HepG2 (cell line): ENCODE measurements around the gene TNFRSF6B. TPM values are rescaled to one million over a fixed set of nuclear protein-coding genes. Genes with fewer than 3 reads are reported as not detected.
A peak's percentile ranks its signal among the peaks of the same experiment; 100 is the strongest.

ENCODE experiments used
- AHR ChIP-seq: IDR thresholded peaks from 2 replicates; pipeline ENCODE4 v1.6.1; 2018; ENCODE audit warnings: missing genetic modification reagents, missing compliant biosample characterization
- ARID3A ChIP-seq: IDR thresholded peaks from 2 replicates; pipeline ENCODE4 v1.6.1; 2012; ENCODE audit warnings: low read depth, low read length, improper control_type of control experiment
- ATAD3A ChIP-seq: sonication (generic); formaldehyde crosslinking; IDR thresholded peaks from 2 replicates; pipeline ENCODE4 v1.4.0; 2020; ENCODE audit warnings: missing genetic modification reagents
- CC2D1A ChIP-seq: sonication (generic); formaldehyde crosslinking; IDR thresholded peaks from 2 replicates; pipeline ENCODE4 v1.8.1; 2023; ENCODE audit warnings: mild to moderate bottlenecking, missing genetic modification reagents
- CEBPG ChIP-seq: IDR thresholded peaks from 2 replicates; pipeline ENCODE4 v1.6.1; 2016
- DMAP1 ChIP-seq: IDR thresholded peaks from 2 replicates; pipeline ENCODE4 v1.6.1; 2016
- FIP1L1 ChIP-seq: fragments of 200-400 bp; formaldehyde crosslinking; IDR thresholded peaks from 2 replicates; pipeline ENCODE4 v1.6.1; 2018; ENCODE audit warnings: low read depth, mild to moderate bottlenecking, low read length, moderate library complexity, borderline replicate concordance; ENCODE audit not compliant: insufficient read depth
- FLYWCH1 ChIP-seq: sonication (generic); formaldehyde crosslinking; IDR thresholded peaks from 2 replicates; pipeline ENCODE4 v1.8.1; 2023; ENCODE audit warnings: mild to moderate bottlenecking, missing genetic modification reagents
- HNF4A ChIP-seq: sonication (generic); formaldehyde crosslinking; IDR thresholded peaks from 2 replicates; pipeline ENCODE4 v1.4.0; 2020; ENCODE audit warnings: missing genetic modification reagents
- HOXA9 ChIP-seq: sonication (generic); formaldehyde crosslinking; IDR thresholded peaks from 2 replicates; pipeline ENCODE4 v1.8.1; 2022; ENCODE audit warnings: missing genetic modification reagents, mild to moderate bottlenecking, moderate library complexity, borderline replicate concordance
- MAZ ChIP-seq, 2 experiments: sonication (generic) in 1 of 2; formaldehyde crosslinking in 1 of 2; IDR thresholded peaks; 2 replicates each; pipeline versions ENCODE4 v1.5.0 to v1.6.1; 2012 to 2020; ENCODE audit warnings: low read depth in 2 of 2, mild to moderate bottlenecking in 2 of 2, borderline replicate concordance in 1 of 2, improper control_type of control experiment in 1 of 2, low read length in 1 of 2, missing genetic modification reagents in 1 of 2, moderate library complexity in 1 of 2
- MTF1 ChIP-seq: sonication (generic); formaldehyde crosslinking; IDR thresholded peaks from 2 replicates; pipeline ENCODE4 v1.5.0; 2020; ENCODE audit warnings: missing genetic modification reagents
- NBN ChIP-seq: fragments of 450-650 bp; conservative IDR thresholded peaks from 2 replicates; pipeline ENCODE4 v1.6.1; 2017
- SP140L ChIP-seq: sonication (generic); formaldehyde crosslinking; IDR thresholded peaks from 2 replicates; pipeline ENCODE4 v1.4.0; 2020; ENCODE audit warnings: missing genetic modification reagents, borderline replicate concordance
- SUZ12 ChIP-seq: fragments of 150-350 bp; IDR thresholded peaks from 2 replicates; pipeline ENCODE4 v1.6.1; 2014; ENCODE audit warnings: low read depth, low read length
- ZBTB1 ChIP-seq: sonication (generic); formaldehyde crosslinking; IDR thresholded peaks from 2 replicates; pipeline ENCODE4 v1.4.0; 2020; ENCODE audit warnings: missing genetic modification reagents, borderline replicate concordance
- ZBTB7A ChIP-seq: sonication (generic); formaldehyde crosslinking; IDR thresholded peaks from 2 replicates; pipeline ENCODE4 v1.8.0; 2022; ENCODE audit warnings: mild to moderate bottlenecking, missing genetic modification reagents
- ZNF12 ChIP-seq: sonication (generic); formaldehyde crosslinking; IDR thresholded peaks from 2 replicates; pipeline ENCODE4 v1.5.0; 2020; ENCODE audit warnings: missing genetic modification reagents
- ZNF264 ChIP-seq: sonication (generic); formaldehyde crosslinking; IDR thresholded peaks from 2 replicates; pipeline ENCODE4 v1.4.0; 2020; ENCODE audit warnings: missing genetic modification reagents
- ZNF335 ChIP-seq: sonication (generic); formaldehyde crosslinking; IDR thresholded peaks from 2 replicates; pipeline ENCODE4 v1.4.0; 2020; ENCODE audit warnings: missing genetic modification reagents
- polyA plus RNA-seq, 8 experiments: library from polyadenylated mRNA; depleted of rRNA in 3 of 8; stranded (reverse) in 7 of 8; unstranded in 1 of 8; fragments of >200 nt; fragmentation: Illumina TruSeq in 4 of 8; extraction: Trizol in 4 of 8; gene quantifications; 2 replicates each; pipeline versions ENCODE4 v1.2.1 to v1.2.3, GENCODE V29; 2011 to 2016; ENCODE audit warnings: low read depth in 4 of 8, missing spikeins in 1 of 8, mixed read lengths in 1 of 8; ENCODE audit not compliant: insufficient read depth in 1 of 8
- total RNA-seq, 5 experiments: library from RNA; depleted of rRNA; stranded (reverse); fragments of >200 nt; fragmentation: Illumina TruSeq; extraction: Trizol; gene quantifications; 2 replicates each; pipeline ENCODE4 v1.2.3, GENCODE V29; 2016; ENCODE audit warnings: low read depth in 1 of 5
- TF ChIP-seq, protein P1 (sequence below): IDR thresholded peaks from 2 replicates; pipeline ENCODE4 v1.6.1; 2016; ENCODE audit warnings: low read depth, missing genetic modification reagents, missing compliant biosample characterization
- TF ChIP-seq, protein P2 (sequence below): IDR thresholded peaks from 2 replicates; pipeline ENCODE4 v1.6.1; 2016; ENCODE audit warnings: missing compliant biosample characterization, missing genetic modification reagents, borderline replicate concordance

The TNFRSF6B gene
- total and polyA plus RNA-seq, 2 of the 13 experiments (the other 11 are each of a cell fraction or from before 2014, with no cell fraction given), result 0.24 TPM; not detected in 1

DNA sequence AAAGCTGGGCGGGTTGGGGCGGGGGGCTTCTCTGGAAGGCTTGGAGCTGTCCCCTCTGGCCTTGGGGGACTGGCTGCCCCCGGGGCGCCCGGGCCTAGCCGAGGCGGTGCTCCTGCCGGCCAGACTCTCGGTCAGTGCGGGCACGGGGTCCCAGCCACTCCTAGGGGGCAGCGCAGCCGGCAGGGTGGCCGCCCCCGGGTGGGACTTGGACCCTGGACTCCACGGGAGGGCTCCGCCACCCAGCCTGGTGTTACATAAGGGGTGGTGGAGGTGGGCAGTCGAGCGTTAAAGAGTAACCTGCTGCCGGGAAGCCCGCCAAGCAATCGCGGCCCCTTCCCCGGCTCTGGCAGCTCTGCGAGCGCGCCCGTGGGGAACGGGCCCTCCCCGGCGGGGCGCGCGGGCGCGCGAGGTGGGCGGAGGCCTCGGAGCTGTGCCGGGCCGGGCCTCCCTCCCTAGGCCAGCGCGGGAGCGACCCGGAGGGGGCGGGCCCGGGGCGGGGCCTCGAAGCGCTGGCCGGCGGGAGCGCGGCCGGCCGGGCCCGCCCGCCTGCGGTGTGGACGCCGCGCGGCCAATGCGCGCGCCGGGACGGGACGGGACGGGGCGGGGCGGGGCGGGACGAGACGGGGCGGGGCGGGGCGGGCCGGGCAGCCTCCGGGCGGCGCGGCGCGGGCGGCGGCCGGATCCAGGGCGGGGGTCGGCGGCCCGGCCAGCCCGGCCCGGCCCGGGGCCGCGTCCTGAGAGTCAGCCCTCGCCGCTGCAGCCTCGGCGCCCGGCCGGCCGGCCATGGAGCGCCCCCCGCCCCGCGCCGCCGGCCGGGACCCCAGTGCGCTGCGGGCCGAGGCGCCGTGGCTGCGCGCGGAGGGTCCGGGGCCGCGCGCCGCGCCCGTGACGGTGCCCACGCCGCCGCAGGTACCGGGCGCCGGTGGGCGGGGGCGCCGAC is 42.9 kb downstream of the TNFRSF6B start, which contains the start of gene SLC2A4RG (continued):
- TF ChIP-seq ARID3A, result no peak
- peak; percentile 78 for TF ChIP-seq CEBPG (CRISPR knock-in tag)
- TF ChIP-seq ATAD3A (CRISPR knock-in tag), result no peak
- no peak for TF ChIP-seq FIP1L1
- TF ChIP-seq MAZ (IDR thresholded peaks at IDR 0.05; ENCODE audit: borderline replicate concordance, low read depth, low read length), result peak; percentile 93
- TF ChIP-seq MAZ (CRISPR knock-in tag; IDR thresholded peaks at IDR 0.05; ENCODE audit: low read depth), result peak; percentile 97
- peak; percentile 37; the same call in 1 of the 2 replicates for TF ChIP-seq ZNF335 (CRISPR knock-in tag)
- peak; percentile 58; the same call in 1 of the 2 replicates for TF ChIP-seq FLYWCH1 (CRISPR knock-in tag)
- TF ChIP-seq, protein P1, sequence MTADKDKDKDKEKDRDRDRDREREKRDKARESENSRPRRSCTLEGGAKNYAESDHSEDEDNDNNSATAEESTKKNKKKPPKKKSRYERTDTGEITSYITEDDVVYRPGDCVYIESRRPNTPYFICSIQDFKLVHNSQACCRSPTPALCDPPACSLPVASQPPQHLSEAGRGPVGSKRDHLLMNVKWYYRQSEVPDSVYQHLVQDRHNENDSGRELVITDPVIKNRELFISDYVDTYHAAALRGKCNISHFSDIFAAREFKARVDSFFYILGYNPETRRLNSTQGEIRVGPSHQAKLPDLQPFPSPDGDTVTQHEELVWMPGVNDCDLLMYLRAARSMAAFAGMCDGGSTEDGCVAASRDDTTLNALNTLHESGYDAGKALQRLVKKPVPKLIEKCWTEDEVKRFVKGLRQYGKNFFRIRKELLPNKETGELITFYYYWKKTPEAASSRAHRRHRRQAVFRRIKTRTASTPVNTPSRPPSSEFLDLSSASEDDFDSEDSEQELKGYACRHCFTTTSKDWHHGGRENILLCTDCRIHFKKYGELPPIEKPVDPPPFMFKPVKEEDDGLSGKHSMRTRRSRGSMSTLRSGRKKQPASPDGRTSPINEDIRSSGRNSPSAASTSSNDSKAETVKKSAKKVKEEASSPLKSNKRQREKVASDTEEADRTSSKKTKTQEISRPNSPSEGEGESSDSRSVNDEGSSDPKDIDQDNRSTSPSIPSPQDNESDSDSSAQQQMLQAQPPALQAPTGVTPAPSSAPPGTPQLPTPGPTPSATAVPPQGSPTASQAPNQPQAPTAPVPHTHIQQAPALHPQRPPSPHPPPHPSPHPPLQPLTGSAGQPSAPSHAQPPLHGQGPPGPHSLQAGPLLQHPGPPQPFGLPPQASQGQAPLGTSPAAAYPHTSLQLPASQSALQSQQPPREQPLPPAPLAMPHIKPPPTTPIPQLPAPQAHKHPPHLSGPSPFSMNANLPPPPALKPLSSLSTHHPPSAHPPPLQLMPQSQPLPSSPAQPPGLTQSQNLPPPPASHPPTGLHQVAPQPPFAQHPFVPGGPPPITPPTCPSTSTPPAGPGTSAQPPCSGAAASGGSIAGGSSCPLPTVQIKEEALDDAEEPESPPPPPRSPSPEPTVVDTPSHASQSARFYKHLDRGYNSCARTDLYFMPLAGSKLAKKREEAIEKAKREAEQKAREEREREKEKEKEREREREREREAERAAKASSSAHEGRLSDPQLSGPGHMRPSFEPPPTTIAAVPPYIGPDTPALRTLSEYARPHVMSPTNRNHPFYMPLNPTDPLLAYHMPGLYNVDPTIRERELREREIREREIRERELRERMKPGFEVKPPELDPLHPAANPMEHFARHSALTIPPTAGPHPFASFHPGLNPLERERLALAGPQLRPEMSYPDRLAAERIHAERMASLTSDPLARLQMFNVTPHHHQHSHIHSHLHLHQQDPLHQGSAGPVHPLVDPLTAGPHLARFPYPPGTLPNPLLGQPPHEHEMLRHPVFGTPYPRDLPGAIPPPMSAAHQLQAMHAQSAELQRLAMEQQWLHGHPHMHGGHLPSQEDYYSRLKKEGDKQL (CRISPR knock-in tag), result no peak
- no peak; the same call in none of the 2 replicates for TF ChIP-seq ZNF12
- TF ChIP-seq, protein P2, sequence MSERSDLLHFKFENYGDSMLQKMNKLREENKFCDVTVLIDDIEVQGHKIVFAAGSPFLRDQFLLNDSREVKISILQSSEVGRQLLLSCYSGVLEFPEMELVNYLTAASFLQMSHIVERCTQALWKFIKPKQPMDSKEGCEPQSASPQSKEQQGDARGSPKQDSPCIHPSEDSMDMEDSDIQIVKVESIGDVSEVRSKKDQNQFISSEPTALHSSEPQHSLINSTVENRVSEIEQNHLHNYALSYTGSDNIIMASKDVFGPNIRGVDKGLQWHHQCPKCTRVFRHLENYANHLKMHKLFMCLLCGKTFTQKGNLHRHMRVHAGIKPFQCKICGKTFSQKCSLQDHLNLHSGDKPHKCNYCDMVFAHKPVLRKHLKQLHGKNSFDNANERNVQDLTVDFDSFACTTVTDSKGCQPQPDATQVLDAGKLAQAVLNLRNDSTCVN (CRISPR knock-in tag), result no peak
- TF ChIP-seq ZBTB7A, result peak; percentile 99
- TF ChIP-seq HOXA9 (CRISPR knock-in tag), result peak; percentile 48; the same call in 1 of the 2 replicates
- TF ChIP-seq SUZ12, result no peak
- peak; percentile 96 for TF ChIP-seq ZNF264 (CRISPR knock-in tag)
- no peak; the same call in 1 of the 2 replicates for TF ChIP-seq AHR
- TF ChIP-seq SP140L (CRISPR knock-in tag), result no peak
- peak; percentile 77; the same call in 1 of the 2 replicates for TF ChIP-seq MTF1
- TF ChIP-seq HNF4A, result peak; percentile 98
- no peak for TF ChIP-seq NBN
- no peak for TF ChIP-seq CC2D1A (CRISPR knock-in tag)
- TF ChIP-seq DMAP1 (CRISPR knock-in tag), result peak; percentile 86
- TF ChIP-seq ZBTB1, result peak; percentile 48; the same call in 1 of the 2 replicates
